Karpas-422 (cell line): ENCODE measurements around the gene MRPL43. TPM values are rescaled to one million over a fixed set of nuclear protein-coding genes. Genes with fewer than 3 reads are reported as not detected.

Experiments
- DNase-seq: peaks from one replicate; pipeline ENCODE4 v3.0.0-alpha.2; 2015
- H2AFZ ChIP-seq: fragments of 200-600 bp; sonication (generic); 2 replicates; pipeline ENCODE4 v1.6.1; 2014; ENCODE audit warnings: antibody characterized with exemption, low read length, mixed read lengths
- H3K27ac ChIP-seq: fragments of 200-600 bp; sonication (generic); 2 replicates; pipeline ENCODE4 v1.5.1; 2014; ENCODE audit warnings: mild to moderate bottlenecking, low read length, moderate library complexity
- H3K27me3 ChIP-seq: fragments of 200-600 bp; sonication (generic); 2 replicates; pipeline ENCODE4 v1.6.1; 2014; ENCODE audit warnings: low read length, mixed read lengths
- H3K36me3 ChIP-seq: fragments of 200-600 bp; sonication (generic); 2 replicates; pipeline ENCODE4 v1.6.1; 2014; ENCODE audit warnings: low read length, mixed read lengths; ENCODE audit not compliant: insufficient read depth
- H3K4me1 ChIP-seq: fragments of 200-600 bp; sonication (generic); 2 replicates; pipeline ENCODE4 v1.6.1; 2014; ENCODE audit warnings: mild to moderate bottlenecking, low read length, mixed read lengths
- H3K4me2 ChIP-seq: fragments of 200-600 bp; sonication (generic); 2 replicates; pipeline ENCODE4 v1.6.1; 2014; ENCODE audit warnings: low read length, low read depth, mild to moderate bottlenecking; ENCODE audit not compliant: poor library complexity, severe bottlenecking
- H3K4me3 ChIP-seq: fragments of 200-600 bp; sonication (generic); 2 replicates; pipeline ENCODE4 v1.5.1; 2014; ENCODE audit warnings: mild to moderate bottlenecking, antibody characterized with exemption, low read length, mixed read lengths
- H3K79me2 ChIP-seq: fragments of 200-600 bp; sonication (generic); 2 replicates; pipeline ENCODE4 v1.6.1; 2014; ENCODE audit warnings: mild to moderate bottlenecking, low read length, mixed read lengths
- H3K9ac ChIP-seq: fragments of 200-600 bp; sonication (generic); 2 replicates; pipeline ENCODE4 v1.6.0; 2014; ENCODE audit warnings: low read length
- H3K9me2 ChIP-seq: fragments of 200-600 bp; sonication (generic), shearing (Covaris generic); replicated peaks from 2 replicates; pipeline ENCODE4 v1.6.0; 2014; ENCODE audit warnings: mild to moderate bottlenecking, low read length, moderate library complexity; ENCODE audit not compliant: insufficient read depth
- H3K9me3 ChIP-seq: fragments of 300-700, 200-600 bp; sonication (generic); 2 replicates; pipeline ENCODE4 v1.6.1; 2014; ENCODE audit warnings: low read length, mixed read lengths
- H4K20me1 ChIP-seq: fragments of 200-600 bp; sonication (generic); 2 replicates; pipeline ENCODE4 v1.6.1; 2014; ENCODE audit warnings: mild to moderate bottlenecking, antibody characterized with exemption, low read length, low read depth; ENCODE audit not compliant: insufficient read depth
- total RNA-seq: library from RNA; depleted of rRNA; stranded (reverse); fragments of >200 nt; shearing (Covaris generic); gene quantifications from 2 replicates; pipeline ENCODE4 v1.2.3, GENCODE V29; 2014; ENCODE audit warnings: low replicate concordance

Gene MRPL43
- total RNA-seq, 1 experiment from 2014 or later: 86.3 TPM

GRCh38 chr10:101022967-101023705, 35.8 kb upstream of the MRPL43 start:
- H4K20me1 ChIP-seq: no peaks in the 10 kb centered on the region
- no peak overlapping the region for H2AFZ ChIP-seq
- H3K9ac ChIP-seq: no peak overlapping the region
- no peaks in the 10 kb centered on the region for H3K9me2 ChIP-seq
- no peaks in the 10 kb centered on the region for H3K9me3 ChIP-seq
- H3K27me3 ChIP-seq: no peaks in the 10 kb centered on the region
- no peaks in the 10 kb centered on the region for H3K79me2 ChIP-seq
- H3K27ac ChIP-seq: no peak overlapping the region
- H3K4me1 ChIP-seq: peaks cover 12% of the 10 kb centered on the region
- DNase-seq: no peak
- H3K36me3 ChIP-seq: no peaks in the 10 kb centered on the region
- no peak overlapping the region for H3K4me2 ChIP-seq
- no peak overlapping the region for H3K4me3 ChIP-seq

GRCh38 chr10:101021692-101022251, 34.5 kb upstream of the MRPL43 start:
- H3K27ac ChIP-seq: no peak overlapping the region
- no peaks in the 10 kb centered on the region for H4K20me1 ChIP-seq
- H2AFZ ChIP-seq: no peak overlapping the region

DNA sequence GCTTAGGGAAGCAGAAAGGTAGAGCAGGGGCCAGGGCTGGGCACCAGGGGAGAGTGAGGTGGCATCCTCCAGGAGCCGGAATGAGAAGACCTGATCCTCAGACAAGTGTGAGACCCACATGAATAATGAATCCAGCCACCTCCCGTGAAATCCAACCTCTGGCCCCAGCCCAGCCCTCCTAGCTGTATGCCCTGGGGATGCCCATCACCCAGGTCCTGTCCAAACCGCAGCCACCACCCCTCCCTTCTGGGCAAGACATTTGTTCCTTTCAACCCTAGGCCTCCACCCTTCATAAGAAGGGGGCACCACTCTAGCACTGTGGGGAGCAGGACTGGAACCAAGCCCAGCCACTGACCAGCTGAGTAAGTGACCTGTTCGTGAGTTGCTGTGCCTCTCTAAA, 33.9 kb upstream of the MRPL43 start:
- H3K9me3 ChIP-seq: no peaks in the 10 kb centered on the region
- H3K79me2 ChIP-seq: no peaks in the 10 kb centered on the region
- DNase-seq: no peak
- no peak overlapping the region for H3K4me3 ChIP-seq
- H3K4me1 ChIP-seq: peaks cover 31% of the 10 kb centered on the region
- H3K27me3 ChIP-seq: no peaks in the 10 kb centered on the region
- H3K9me2 ChIP-seq: no peaks in the 10 kb centered on the region
- no peak overlapping the region for H3K9ac ChIP-seq
- H4K20me1 ChIP-seq: no peaks in the 10 kb centered on the region
- no peak overlapping the region for H2AFZ ChIP-seq
- H3K4me2 ChIP-seq: no peak overlapping the region
- H3K27ac ChIP-seq: no peak overlapping the region
- H3K36me3 ChIP-seq: no peaks in the 10 kb centered on the region

More at GRCh38 chr10:101021692-101022251, 34.5 kb upstream of the MRPL43 start:
- no peaks in the 10 kb centered on the region for H3K79me2 ChIP-seq
- H3K27me3 ChIP-seq: no peaks in the 10 kb centered on the region
- no peak overlapping the region for H3K4me3 ChIP-seq
- H3K9ac ChIP-seq: no peak overlapping the region
- H3K4me1 ChIP-seq: peaks cover 26% of the 10 kb centered on the region
- DNase-seq: no peak
- H3K36me3 ChIP-seq: no peaks in the 10 kb centered on the region
- no peak overlapping the region for H3K4me2 ChIP-seq
- H3K9me2 ChIP-seq: no peaks in the 10 kb centered on the region
- H3K9me3 ChIP-seq: no peaks in the 10 kb centered on the region

DNA sequence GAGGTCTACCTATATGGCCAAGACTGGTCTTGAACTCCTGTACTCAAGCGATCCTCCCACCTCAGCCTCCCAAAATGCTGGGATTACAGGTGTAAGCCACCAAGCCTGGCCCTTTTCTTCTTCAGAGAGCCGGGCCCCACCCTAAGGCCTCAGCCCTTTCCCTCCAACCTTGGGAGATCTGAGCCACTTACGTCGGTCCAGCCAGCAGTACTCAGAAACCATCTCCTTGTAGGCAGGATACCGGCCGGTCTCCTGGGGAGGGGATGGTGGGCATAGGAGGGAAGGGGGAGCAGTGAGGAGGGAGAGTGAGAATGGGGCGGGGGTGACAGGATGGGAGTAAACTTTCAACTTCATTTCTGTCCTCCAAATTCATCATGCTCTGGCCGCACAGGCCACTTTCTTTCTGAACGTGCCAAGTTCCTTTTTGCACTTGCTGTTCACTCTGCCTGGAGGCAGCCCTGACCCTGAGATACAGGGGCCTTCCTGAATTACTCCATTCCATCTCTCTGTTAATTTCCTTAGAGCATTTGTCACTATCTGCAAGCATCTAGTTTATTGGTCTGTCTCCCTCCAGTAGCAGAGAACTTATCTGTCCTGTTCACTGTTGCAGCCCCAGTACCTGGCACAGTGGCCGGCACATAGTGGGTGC, 33.3 kb upstream of the MRPL43 start:
- H3K36me3 ChIP-seq: no peaks in the 10 kb centered on the region
- no peaks in the 10 kb centered on the region for H3K79me2 ChIP-seq
- no peaks in the 10 kb centered on the region for H3K27me3 ChIP-seq
- peaks cover 38% of the 10 kb centered on the region for H3K4me1 ChIP-seq
- H4K20me1 ChIP-seq: no peaks in the 10 kb centered on the region
- H3K9me2 ChIP-seq: no peaks in the 10 kb centered on the region
- no peak overlapping the region for H3K4me3 ChIP-seq
- no peak overlapping the region for H2AFZ ChIP-seq
- no peak for DNase-seq
- no peak overlapping the region for H3K27ac ChIP-seq
- no peak overlapping the region for H3K4me2 ChIP-seq
- no peak overlapping the region for H3K9ac ChIP-seq
- no peaks in the 10 kb centered on the region for H3K9me3 ChIP-seq

DNA sequence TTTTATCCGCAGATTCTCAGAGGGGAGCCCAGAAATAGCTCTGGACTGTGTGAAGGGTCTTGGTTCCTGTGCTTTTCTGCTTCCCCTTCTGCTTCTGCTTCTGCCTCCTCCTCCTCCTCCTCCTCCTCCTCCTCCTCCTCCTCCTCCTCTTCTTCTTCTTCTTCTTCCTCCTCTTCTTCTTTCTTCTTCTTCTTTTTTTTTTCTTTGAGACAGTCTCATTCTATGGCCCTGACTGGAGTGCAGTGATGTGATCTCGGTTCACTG, 32.1 kb upstream of the MRPL43 start:
- H2AFZ ChIP-seq: no peak overlapping the region
- H3K27ac ChIP-seq: no peak overlapping the region
- no peaks in the 10 kb centered on the region for H3K79me2 ChIP-seq
- DNase-seq: no peak
- H3K27me3 ChIP-seq: no peaks in the 10 kb centered on the region
- peak overlapping the region; percentile 57; the same call in 1 of the 2 replicates for H3K4me3 ChIP-seq
- H3K9ac ChIP-seq: peak overlapping the region; percentile 74
- no peaks in the 10 kb centered on the region for H3K9me3 ChIP-seq
- no peaks in the 10 kb centered on the region for H3K9me2 ChIP-seq
- H3K36me3 ChIP-seq: no peaks in the 10 kb centered on the region
- peak overlapping the region; percentile 95 for H3K4me2 ChIP-seq
- H3K4me1 ChIP-seq: peaks cover 50% of the 10 kb centered on the region
- no peaks in the 10 kb centered on the region for H4K20me1 ChIP-seq

DNA sequence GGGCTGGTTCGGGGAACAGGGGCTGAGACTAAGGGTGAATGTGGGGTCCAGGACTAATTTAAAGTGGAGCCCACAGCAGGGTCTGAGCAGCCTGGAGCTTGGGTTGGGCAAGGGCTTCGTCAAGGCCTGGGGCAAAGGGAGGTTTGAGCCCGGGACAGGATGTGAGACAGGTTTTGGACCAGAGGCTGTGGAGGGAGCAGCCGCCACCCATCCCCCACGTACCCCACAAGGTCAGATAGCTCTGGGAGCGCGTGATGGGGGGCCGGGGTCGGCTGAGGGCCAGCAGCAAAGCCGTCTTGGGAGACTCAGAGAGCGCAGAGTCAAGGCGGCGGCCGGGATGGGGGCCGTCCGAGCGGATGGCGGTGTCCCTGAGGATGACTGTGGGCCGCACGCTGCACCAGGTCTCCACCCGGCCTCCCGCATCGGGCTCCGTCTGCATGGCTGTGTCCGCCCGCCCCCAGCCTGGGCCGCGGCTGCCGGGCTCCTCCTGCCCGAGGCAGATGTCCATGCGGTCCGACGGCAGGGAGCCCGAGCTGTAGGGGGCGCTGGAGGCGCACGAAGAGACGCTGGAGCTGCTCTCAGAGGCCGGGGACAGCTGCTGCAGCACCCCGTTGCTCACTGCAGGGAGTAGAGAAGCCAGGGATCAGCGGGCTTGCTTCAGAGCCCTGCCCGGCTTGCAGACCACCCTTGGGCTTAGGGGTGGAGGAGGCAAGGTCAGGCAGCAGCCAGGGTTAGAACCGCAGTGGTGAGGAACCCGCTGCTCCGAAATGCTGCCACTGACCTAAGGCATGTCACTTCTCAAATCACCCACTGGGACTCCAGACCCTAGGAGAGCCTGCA, 31.5 kb upstream of the MRPL43 start:
- Histone ChIP-seq H3K9ac (peak overlapping the region; percentile 74), H3K4me2 (peak overlapping the region; percentile 95)

DNA sequence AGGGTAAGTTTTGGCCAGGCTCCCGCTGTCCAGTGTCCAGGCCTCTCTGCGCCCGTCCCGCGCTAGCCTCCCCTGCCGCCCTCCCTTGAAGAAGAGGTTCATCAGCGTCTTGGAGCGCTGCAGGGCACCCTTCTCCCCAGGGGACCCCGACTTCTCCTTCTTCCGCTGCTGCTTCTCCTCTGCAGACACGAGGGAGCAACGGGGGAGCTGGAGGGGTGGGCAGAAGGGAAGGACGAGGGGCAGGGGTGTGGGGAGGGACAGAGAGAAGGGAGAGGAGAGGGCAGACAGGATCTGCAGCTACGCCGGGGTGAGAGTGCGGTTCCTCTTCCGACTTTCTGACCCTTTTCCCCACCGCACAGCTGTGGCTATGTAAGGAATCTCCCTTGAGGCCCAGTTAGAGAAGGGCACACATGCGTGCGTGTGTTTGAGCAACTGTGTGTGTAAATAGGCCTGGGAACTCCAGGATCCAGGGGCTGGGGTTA, 30.9 kb upstream of the MRPL43 start:
- Histone ChIP-seq H3K27ac (peak overlapping the region; percentile 92), H3K9me3 (no peaks in the 10 kb centered on the region), H3K36me3 (no peaks in the 10 kb centered on the region), H3K4me2 (peak overlapping the region; percentile 95), H3K9ac (peak overlapping the region; percentile 74), H4K20me1 (no peaks in the 10 kb centered on the region), H3K9me2 (no peaks in the 10 kb centered on the region), H3K27me3 (no peaks in the 10 kb centered on the region), H2AFZ (peak overlapping the region; percentile 60; the same call in 1 of the 2 replicates), H3K4me3 (peak overlapping the region; percentile 57), H3K4me1 (peaks cover 58% of the 10 kb centered on the region), H3K79me2 (no peaks in the 10 kb centered on the region)
- DNase-seq: peak; percentile 91

More for the DNA sequence above, 31.5 kb upstream of the MRPL43 start:
- no peaks in the 10 kb centered on the region for H3K9me3 ChIP-seq
- H3K79me2 ChIP-seq: no peaks in the 10 kb centered on the region
- DNase-seq: peak; percentile 97
- no peaks in the 10 kb centered on the region for H3K36me3 ChIP-seq
- H3K9me2 ChIP-seq: no peaks in the 10 kb centered on the region
- peak overlapping the region; percentile 57 for H3K4me3 ChIP-seq
- no peaks in the 10 kb centered on the region for H4K20me1 ChIP-seq
- peak overlapping the region; percentile 92 for H3K27ac ChIP-seq
- H2AFZ ChIP-seq: no peak overlapping the region
- no peaks in the 10 kb centered on the region for H3K27me3 ChIP-seq
- H3K4me1 ChIP-seq: peaks cover 53% of the 10 kb centered on the region

DNA sequence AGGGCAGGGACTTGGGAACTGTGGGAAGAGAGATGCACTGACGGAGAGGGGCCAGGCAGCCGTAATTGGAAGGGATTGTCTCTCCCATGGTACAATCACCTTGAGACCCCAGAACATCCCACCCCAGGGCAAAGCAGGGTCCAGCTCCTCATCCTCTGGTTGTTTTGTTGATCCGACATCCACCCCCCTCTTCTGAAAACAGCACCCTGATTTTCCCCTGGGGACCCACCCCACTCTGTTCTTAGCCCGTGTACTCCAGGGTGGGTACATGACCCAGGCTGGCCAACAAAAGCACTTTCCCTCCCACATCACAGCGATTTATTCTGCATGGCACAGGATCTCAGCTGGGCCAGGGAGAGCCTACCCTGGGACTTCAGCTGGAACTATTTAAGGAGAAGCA, 29.5 kb upstream of the MRPL43 start:
- Histone ChIP-seq H3K27me3 (no peaks in the 10 kb centered on the region), H3K79me2 (no peaks in the 10 kb centered on the region), H3K36me3 (no peaks in the 10 kb centered on the region), H3K9ac (peak overlapping the region; percentile 61), H3K4me1 (peaks cover 64% of the 10 kb centered on the region), H2AFZ (no peak overlapping the region), H3K27ac (peak overlapping the region; percentile 92), H3K4me3 (peak overlapping the region; percentile 57), H3K9me2 (no peaks in the 10 kb centered on the region), H4K20me1 (no peaks in the 10 kb centered on the region), H3K9me3 (no peaks in the 10 kb centered on the region), H3K4me2 (peak overlapping the region; percentile 95)
- peak; percentile 53 for DNase-seq
